ENCODE results near the gene KIRREL1. TPM values are rescaled to one million over a fixed set of nuclear protein-coding genes. Genes with fewer than 3 reads are reported as not detected.

KIRREL1 gene
- total RNA-seq, 1 donor, result under 0.01 TPM

Other genes with a start within 250 kb of the KIRREL1 start
- gene FCRL2, start 216.5 kb upstream of the KIRREL1 start, total RNA-seq, result 4.0 TPM
- gene FCRL1, start 173.5 kb upstream of the KIRREL1 start, total RNA-seq, result 25.5 TPM
- not detected for gene CD5L, start 151.8 kb upstream of the KIRREL1 start, total RNA-seq
- gene CD1D, start 187.2 kb downstream of the KIRREL1 start, total RNA-seq, result 13.9 TPM

Data from mononuclear cell (primary cell).